ENCODE measurements around the gene PRAMEF20.
"Not testable (repeated sequence)": the region's sequence is repeated elsewhere in the genome, so short reads cannot be mapped to it uniquely, and the experiment has no call there.

Gene PRAMEF20

GRCh38 chr1:13410150-13410549 is at the start of gene PRAMEF20:
PRAMEF20 (plus strand) TSS chr1:13410450; CDS start chr1:13416355, 5,905 bp downstream.
- DNase-seq (ENCODE audit: low spot score) = not testable (repeated sequence)

DNA sequence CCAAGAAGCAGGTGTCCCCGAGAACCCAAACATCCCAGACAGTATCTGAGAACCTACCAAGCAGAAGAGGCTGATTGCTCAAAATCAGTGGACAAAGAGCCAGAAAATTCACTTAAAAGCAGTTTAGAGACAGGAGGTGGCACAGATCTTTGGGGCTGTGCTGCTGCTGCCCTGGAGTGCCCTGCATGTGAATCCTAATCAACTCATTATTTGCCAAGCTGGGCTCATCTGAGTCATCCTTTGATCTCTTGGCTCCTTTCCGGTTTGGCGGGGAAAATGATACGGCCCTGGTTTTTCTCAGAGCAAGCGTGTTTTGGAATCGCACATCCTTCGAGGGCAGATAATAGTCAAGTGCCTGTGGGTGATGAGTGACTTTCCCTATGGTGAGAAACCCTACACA is 47.9 kb upstream of the PRAMEF20 start:
- not testable (repeated sequence) for DNase-seq (ENCODE audit: low spot score)

- not testable (repeated sequence) for DNase-seq (ENCODE audit: low spot score)
Measured at GRCh38 chr1:13364928-13365327, 45.3 kb upstream of the PRAMEF20 start.

DNA sequence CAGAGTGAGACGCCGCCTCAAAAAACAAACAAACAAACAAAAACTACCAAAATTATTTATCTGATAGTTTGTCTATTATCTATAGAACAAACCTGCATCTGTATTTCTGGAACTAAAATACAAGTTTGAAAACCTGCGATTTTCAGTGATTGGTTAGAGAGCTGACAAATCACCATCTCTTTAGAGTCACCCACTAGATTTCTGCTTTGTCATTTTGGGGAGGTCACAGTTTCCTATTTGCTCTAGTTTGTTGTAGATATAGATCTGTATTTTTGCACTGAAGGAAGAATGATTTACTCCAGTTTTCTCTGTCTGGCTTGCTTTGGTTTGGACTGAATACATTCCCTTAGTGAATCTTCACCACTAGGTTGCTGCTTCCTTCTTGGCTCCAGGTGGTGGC is 43.7 kb upstream of the PRAMEF20 start:
- not testable (repeated sequence) for DNase-seq (ENCODE audit: low spot score)

GRCh38 chr1:13368544-13368943 is 41.7 kb upstream of the PRAMEF20 start:
- DNase-seq (ENCODE audit: low spot score) = not testable (repeated sequence)

GRCh38 chr1:13378983-13379382 is 31.3 kb upstream of the PRAMEF20 start:
- DNase-seq (ENCODE audit: low spot score) = not testable (repeated sequence)

DNA sequence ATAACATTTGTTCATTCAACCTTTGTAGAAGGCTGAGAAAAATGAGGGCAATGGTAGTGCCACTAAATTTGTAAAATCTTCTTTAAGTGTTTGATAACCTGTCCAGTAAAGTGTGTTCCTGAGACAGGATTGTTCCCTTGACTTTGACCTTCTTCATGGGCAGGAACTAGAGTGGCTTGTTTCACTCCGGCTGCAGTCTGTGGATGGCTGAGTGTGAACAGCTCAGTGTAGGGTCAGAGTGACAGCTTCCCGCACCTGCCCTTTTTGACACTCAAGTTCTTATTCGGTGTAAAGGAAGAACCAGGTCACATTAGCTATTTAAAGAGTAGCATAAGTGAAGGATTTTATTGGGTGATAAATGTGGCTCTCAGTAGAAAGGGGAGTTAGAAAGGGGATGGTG is 29.9 kb upstream of the PRAMEF20 start:
- not testable (repeated sequence) for DNase-seq (ENCODE audit: low spot score)

DNA sequence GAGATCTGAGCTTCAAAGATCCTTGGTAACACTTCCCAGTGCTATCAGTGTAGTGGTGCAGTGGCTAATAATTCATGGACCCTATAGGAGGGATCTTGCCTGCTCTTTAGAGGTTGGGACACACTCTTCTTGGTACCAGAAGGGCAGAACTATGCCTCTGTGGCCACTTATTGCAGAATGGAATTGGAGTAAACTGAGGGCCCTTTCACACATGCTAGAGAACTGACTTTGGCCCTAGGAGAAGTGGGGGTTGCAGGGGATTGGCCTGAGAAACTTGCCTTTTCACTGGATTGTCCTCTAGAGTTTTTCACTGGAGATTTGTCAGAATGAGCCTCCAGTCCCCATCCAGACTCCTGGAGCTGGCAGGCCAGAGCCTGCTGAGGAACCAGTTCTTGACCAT is 20.9 kb upstream of the PRAMEF20 start, which contains the start of gene PRAMEF17:
TSS of gene PRAMEF17 (plus strand) at position 301 of the 400 bp plus-strand sequence. CDS start at position 327, 26 bp downstream.
- DNase-seq (ENCODE audit: low spot score) = not testable (repeated sequence)

DNA sequence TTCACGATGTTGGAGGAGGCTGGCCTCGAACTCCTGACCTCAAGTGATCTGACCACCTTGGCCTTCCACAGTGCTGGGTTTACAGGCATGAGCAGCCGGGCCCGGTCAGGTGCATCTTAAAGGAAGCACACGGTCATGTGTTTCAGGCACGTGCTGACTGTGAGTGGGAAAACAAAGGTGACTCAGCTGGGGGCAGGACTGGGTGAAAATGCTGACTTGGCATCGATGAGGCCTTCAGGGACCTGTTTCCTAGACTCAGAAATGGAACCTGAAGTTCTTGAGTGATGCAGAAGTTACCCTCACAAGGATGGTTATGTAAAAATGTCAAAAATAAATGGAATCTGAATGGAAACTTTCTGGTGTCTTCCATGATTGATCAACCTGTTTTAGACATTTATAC is 17.2 kb upstream of the PRAMEF20 start:
- not testable (repeated sequence) for DNase-seq (ENCODE audit: low spot score)

DNA sequence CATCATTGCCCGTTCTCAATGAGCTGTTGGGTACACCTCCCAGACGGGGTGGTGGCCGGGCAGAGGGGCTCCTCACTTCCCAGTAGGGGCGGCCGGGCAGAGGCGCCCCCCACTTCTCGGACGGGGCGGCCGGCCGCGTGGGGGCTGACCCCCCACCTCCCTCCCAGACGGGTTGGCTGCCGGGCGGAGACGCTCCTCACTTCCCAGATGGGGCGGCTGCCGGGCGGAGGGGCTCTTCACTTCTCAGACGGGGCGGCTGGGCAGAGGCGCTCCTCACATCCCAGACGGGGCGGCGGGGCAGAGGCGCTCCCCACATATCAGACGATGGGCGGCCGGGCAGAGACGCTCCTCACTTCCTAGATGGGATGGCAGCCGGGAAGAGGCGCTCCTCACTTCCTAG is 15.5 kb upstream of the PRAMEF20 start:
- not testable (repeated sequence) for DNase-seq (ENCODE audit: low spot score)

- DNase-seq (ENCODE audit: low spot score) = not testable (repeated sequence)
Measured at GRCh38 chr1:13395311-13395710, 14.9 kb upstream of the PRAMEF20 start.

DNA sequence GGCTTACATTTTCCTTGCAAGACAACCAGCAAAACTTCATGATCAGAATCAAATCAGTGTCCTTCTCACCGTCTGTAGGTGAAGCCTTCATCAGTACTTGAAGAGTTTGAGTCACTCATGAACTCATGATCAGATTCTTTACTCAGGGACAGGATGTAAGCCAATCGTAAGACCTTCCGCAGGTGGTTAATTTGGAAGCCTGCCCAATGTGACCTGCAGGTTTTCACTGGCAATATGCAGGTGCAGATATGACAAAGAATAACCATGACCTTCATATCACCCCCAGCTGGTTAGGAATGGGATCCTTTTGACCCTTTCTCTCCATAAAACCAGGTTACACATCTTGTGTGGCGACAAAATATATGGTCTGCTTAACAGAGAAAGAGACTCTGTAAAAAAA is 2.4 kb upstream of the PRAMEF20 start:
- no peak for DNase-seq (ENCODE audit: low spot score)

GRCh38 chr1:13430495-13430894 is 20.2 kb downstream of the PRAMEF20 start:
- DNase-seq (ENCODE audit: low spot score) = no peak

DNA sequence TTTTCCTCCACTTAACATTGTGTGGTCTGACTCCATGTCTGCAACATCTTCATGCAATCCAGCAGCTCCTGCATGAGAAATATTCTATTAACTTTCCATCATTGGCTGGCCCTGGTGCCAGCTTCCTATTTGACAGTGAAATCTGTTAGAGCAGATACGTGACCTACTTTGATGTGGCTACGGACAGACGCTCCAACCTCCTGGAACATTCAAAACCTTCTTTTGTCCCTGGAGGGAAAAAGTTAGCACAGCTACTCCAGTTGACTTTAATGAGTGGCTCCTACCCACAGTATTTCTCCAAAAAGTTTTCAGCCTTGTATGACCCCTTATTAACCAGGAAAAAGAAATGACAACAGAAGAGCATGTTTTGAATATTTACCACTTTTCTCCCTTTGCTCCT is 22.0 kb downstream of the PRAMEF20 start:
- DNase-seq (ENCODE audit: low spot score) = no peak

GRCh38 chr1:13433694-13434358 is 23.6 kb downstream of the PRAMEF20 start:
- not testable (repeated sequence) for DNase-seq (ENCODE audit: low spot score)

- DNase-seq (ENCODE audit: low spot score) = no peak
Measured at GRCh38 chr1:13435458-13435857, 25.2 kb downstream of the PRAMEF20 start.

DNA sequence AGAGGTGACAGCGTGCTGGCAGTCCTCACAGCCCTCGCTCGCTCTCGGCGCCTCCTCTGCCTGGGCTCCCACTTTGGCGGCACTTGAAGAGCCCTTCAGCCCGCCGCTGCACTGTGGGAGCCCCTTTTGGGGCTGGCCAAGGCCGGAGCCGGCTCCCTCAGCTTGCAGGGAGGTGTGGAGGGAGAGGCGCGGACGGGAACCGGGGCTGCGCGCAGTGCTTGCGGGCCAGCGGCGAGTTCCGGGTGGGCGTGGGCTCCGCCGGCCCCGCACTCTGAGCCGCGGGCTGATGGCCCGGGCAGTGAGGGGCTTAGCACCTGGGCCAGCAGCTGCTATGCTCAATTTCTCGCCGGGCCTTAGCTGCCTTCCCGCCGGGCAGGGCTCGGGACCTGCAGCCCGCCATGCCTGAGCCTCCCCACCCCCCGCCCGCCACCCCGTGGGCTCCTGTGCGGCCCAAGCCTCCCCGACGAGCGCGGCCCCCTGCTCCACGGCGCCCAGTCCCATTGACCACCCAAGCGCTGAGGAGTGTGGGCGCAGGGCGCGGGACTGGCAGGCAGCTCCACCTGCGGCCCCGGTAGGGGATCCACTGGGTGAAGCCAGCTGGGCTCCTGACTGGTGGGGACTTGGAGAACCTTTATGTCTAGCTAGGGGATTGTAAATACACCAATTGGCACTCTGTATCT is 29.0 kb downstream of the PRAMEF20 start:
- not testable (repeated sequence) for DNase-seq (ENCODE audit: low spot score)

DNA sequence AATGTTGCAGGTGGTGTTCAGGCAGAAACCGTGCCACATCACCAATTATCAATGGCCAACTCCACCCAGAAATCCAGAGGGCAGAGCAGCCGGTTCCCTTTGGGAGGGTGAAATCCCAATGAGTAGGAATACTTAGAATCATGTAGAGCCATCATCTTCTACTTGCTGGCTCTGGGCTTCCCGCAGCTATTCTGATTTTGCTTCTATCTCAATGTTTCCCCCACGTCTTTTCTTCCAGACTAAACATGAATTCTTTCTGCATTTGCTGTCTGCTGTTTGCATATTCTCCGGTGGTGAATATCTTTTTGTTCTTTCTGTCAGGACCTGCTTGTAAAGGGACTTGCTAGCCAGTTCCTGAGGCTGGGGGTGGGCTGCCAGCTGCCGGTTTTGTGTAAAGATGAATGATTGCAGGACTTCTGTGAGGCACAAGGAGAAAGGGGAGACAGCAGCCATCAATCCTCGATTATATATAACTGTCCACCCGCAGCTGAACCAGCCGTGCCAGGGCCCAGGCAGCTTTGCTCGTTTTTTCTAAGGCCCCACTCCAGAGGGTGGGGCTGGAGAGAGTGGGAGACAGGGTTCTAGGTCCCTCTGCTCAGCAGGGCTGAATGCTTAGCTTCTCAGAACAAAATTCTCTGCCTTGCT is 33.2 kb downstream of the PRAMEF20 start:
- DNase-seq (ENCODE audit: low spot score) = no peak

- DNase-seq (ENCODE audit: low spot score) = no peak
Measured at GRCh38 chr1:13450204-13450603, 40.0 kb downstream of the PRAMEF20 start.

- no peak for DNase-seq (ENCODE audit: low spot score)
Measured at GRCh38 chr1:13451399-13451965, 41.2 kb downstream of the PRAMEF20 start.

GRCh38 chr1:13456904-13457532 is 46.8 kb downstream of the PRAMEF20 start:
- no peak for DNase-seq (ENCODE audit: low spot score)

- no peak for DNase-seq (ENCODE audit: low spot score)
Measured at GRCh38 chr1:13461977-13462376, 51.7 kb downstream of the PRAMEF20 start.

Data from AG08396 (cell line).